IPS DF 6.9 (cell line): ENCODE results near the gene SMAD3.

Experiments used
- DNase-seq: peaks from one replicate; pipeline ENCODE4 v3.0.0-alpha.2; 2013; ENCODE audit warnings: low read depth, low spot score
- H3K27ac ChIP-seq: one replicate; pipeline ENCODE4 v1.5.1; 2013; ENCODE audit warnings: low read length, control low read depth
- H3K27me3 ChIP-seq: 2 replicates; pipeline ENCODE4 v1.6.1; 2013; ENCODE audit warnings: mild to moderate bottlenecking, low read length; ENCODE audit not compliant: control insufficient read depth, insufficient read depth
- H3K36me3 ChIP-seq: 2 replicates; pipeline ENCODE4 v1.6.1; 2013; ENCODE audit warnings: low read length; ENCODE audit not compliant: control insufficient read depth, insufficient read depth
- H3K4me1 ChIP-seq: 2 replicates; pipeline ENCODE4 v1.6.1; 2013; ENCODE audit warnings: low read length; ENCODE audit not compliant: control insufficient read depth, insufficient read depth
- H3K4me3 ChIP-seq: 2 replicates; pipeline ENCODE4 v1.5.1; 2013; ENCODE audit warnings: mild to moderate bottlenecking, low read length
- H3K9me3 ChIP-seq: 2 replicates; pipeline ENCODE4 v1.6.1; 2013; ENCODE audit warnings: low read length, inconsistent platforms; ENCODE audit not compliant: control insufficient read depth, insufficient read depth
- WGBS: extraction: QIAGEN DNeasy Blood & Tissue Kit; methylation state at CpG from one replicate; pipeline ENCODE4 v1.1.7; 2013; ENCODE audit warnings: mixed read lengths, missing lambda C conversion rate; ENCODE audit not compliant: insufficient read length, insufficient coverage; 5-methylcytosine and 5-hydroxymethylcytosine counted together

The SMAD3 gene

GRCh38 chr15:67083135-67083762, 17.8 kb downstream of the SMAD3 start:
- no peak overlapping the region for H3K4me3 ChIP-seq
- H3K4me1 ChIP-seq, result peaks cover 2% of the 10 kb centered on the region; the same call in 1 of the 2 replicates
- no peaks in the 10 kb centered on the region for H3K36me3 ChIP-seq
- no peaks in the 10 kb centered on the region for H3K27me3 ChIP-seq
- no peak for DNase-seq
- no peak overlapping the region for H3K27ac ChIP-seq
- no CpG with 5 or more reads among the region's 12 CpGs for WGBS
- no peaks in the 10 kb centered on the region for H3K9me3 ChIP-seq

GRCh38 chr15:67084561-67084960, 19.2 kb downstream of the SMAD3 start:
- no peak for DNase-seq
- WGBS, result no CpG with 5 or more reads among the region's 7 CpGs
- Histone ChIP-seq H3K36me3 (no peaks in the 10 kb centered on the region), H3K27ac (no peak overlapping the region), H3K4me3 (no peak overlapping the region), H3K4me1 (peaks cover 2% of the 10 kb centered on the region; the same call in 1 of the 2 replicates), H3K9me3 (no peaks in the 10 kb centered on the region), H3K27me3 (no peaks in the 10 kb centered on the region)

GRCh38 chr15:67085237-67085817, 19.9 kb downstream of the SMAD3 start:
- Histone ChIP-seq H3K9me3 (no peaks in the 10 kb centered on the region), H3K36me3 (no peaks in the 10 kb centered on the region), H3K27me3 (no peaks in the 10 kb centered on the region), H3K27ac (no peak overlapping the region), H3K4me1 (peaks cover 2% of the 10 kb centered on the region; the same call in 1 of the 2 replicates), H3K4me3 (no peak overlapping the region)
- WGBS, result no CpG with 5 or more reads among the region's 3 CpGs
- DNase-seq, result no peak

GRCh38 chr15:67085818-67086636, 20.6 kb downstream of the SMAD3 start:
- H3K27ac ChIP-seq, result no peak overlapping the region
- H3K27me3 ChIP-seq, result no peaks in the 10 kb centered on the region
- H3K4me3 ChIP-seq, result no peak overlapping the region
- no peak for DNase-seq
- peaks cover 3% of the 10 kb centered on the region; the same call in 1 of the 2 replicates for H3K4me1 ChIP-seq
- no CpG with 5 or more reads among the region's 3 CpGs for WGBS
- H3K36me3 ChIP-seq, result no peaks in the 10 kb centered on the region
- H3K9me3 ChIP-seq, result no peaks in the 10 kb centered on the region

- DNase-seq, result no peak
- Histone ChIP-seq H3K36me3 (no peaks in the 10 kb centered on the region), H3K27ac (no peak overlapping the region), H3K9me3 (no peaks in the 10 kb centered on the region), H3K4me3 (no peak overlapping the region), H3K27me3 (no peaks in the 10 kb centered on the region), H3K4me1 (peaks cover 5% of the 10 kb centered on the region; the same call in 1 of the 2 replicates)
- WGBS, result no CpG with 5 or more reads among the region's 3 CpGs
These were observed 21.2 kb downstream of the SMAD3 start for GRCh38 chr15:67086637-67086914.

- Histone ChIP-seq H3K9me3 (no peaks in the 10 kb centered on the region), H3K27ac (no peak overlapping the region), H3K4me3 (no peak overlapping the region)
These were observed 22.2 kb downstream of the SMAD3 start for GRCh38 chr15:67087507-67088172.

GRCh38 chr15:67089217-67090193, 24.1 kb downstream of the SMAD3 start:
- Histone ChIP-seq H3K4me1 (peaks cover 6% of the 10 kb centered on the region; the same call in 1 of the 2 replicates), H3K27ac (no peak overlapping the region), H3K36me3 (no peaks in the 10 kb centered on the region), H3K27me3 (no peaks in the 10 kb centered on the region), H3K9me3 (no peaks in the 10 kb centered on the region), H3K4me3 (no peak overlapping the region)
- WGBS, result no CpG with 5 or more reads among the region's 15 CpGs
- no peak for DNase-seq

More at GRCh38 chr15:67087507-67088172, 22.2 kb downstream of the SMAD3 start:
- H3K4me1 ChIP-seq, result peaks cover 6% of the 10 kb centered on the region; the same call in 1 of the 2 replicates
- WGBS, result no CpG with 5 or more reads among the region's 6 CpGs
- no peaks in the 10 kb centered on the region for H3K27me3 ChIP-seq
- DNase-seq, result no peak
- no peaks in the 10 kb centered on the region for H3K36me3 ChIP-seq

- no peak for DNase-seq
- no peak overlapping the region for H3K4me3 ChIP-seq
- H3K27me3 ChIP-seq, result no peaks in the 10 kb centered on the region
- no peaks in the 10 kb centered on the region for H3K9me3 ChIP-seq
- no peak overlapping the region for H3K27ac ChIP-seq
- H3K4me1 ChIP-seq, result peaks cover 6% of the 10 kb centered on the region; the same call in 1 of the 2 replicates
- WGBS, result no CpG with 5 or more reads among the region's 7 CpGs
- no peaks in the 10 kb centered on the region for H3K36me3 ChIP-seq
These were observed 25.1 kb downstream of the SMAD3 start for GRCh38 chr15:67090297-67091070.
